GM04503 (cell line): ENCODE measurements around the gene PODXL2.
"Not testable (repeated sequence)": the region's sequence is repeated elsewhere in the genome, so short reads cannot be mapped to it uniquely, and the experiment has no call there.

Source experiments
- DNase-seq: peaks from one replicate; pipeline ENCODE4 v3.0.0-alpha.2; 2012; ENCODE audit warnings: low read depth

Gene PODXL2

GRCh38 chr3:127628788-127629466 lies at the start of gene PODXL2:
Gene PODXL2 (plus strand): TSS chr3:127629185. CDS start chr3:127629220, 35 bp downstream.
- DNase-seq, result no peak

GRCh38 chr3:127580327-127581060 lies 48.5 kb upstream of the PODXL2 start:
- no peak for DNase-seq

- no peak for DNase-seq
Measured at GRCh38 chr3:127584734-127585133, 44.3 kb upstream of the PODXL2 start.

GRCh38 chr3:127585163-127585812 lies 43.7 kb upstream of the PODXL2 start:
- no peak for DNase-seq

- no peak for DNase-seq
Measured at GRCh38 chr3:127585813-127586413, 43.1 kb upstream of the PODXL2 start.

- DNase-seq, result no peak
Measured at GRCh38 chr3:127587876-127588275, 41.1 kb upstream of the PODXL2 start.

- DNase-seq, result peak; percentile 73
Measured at GRCh38 chr3:127588806-127589577, 40.0 kb upstream of the PODXL2 start.

- no peak for DNase-seq
Measured at GRCh38 chr3:127589600-127590281, 39.2 kb upstream of the PODXL2 start.

- no peak for DNase-seq
Measured at GRCh38 chr3:127590282-127590592, 38.7 kb upstream of the PODXL2 start.

- peak; percentile 92 for DNase-seq
Measured at GRCh38 chr3:127590593-127591465, 38.2 kb upstream of the PODXL2 start, which contains the start of gene TPRA1. Gene TPRA1 (minus strand): TSS chr3:127590733. CDS start chr3:127580146, 10,587 bp downstream.

- no peak for DNase-seq
Measured at GRCh38 chr3:127593178-127593577, 35.8 kb upstream of the PODXL2 start.

- DNase-seq, result no peak
Measured at GRCh38 chr3:127595303-127595702, 33.7 kb upstream of the PODXL2 start.

- DNase-seq, result no peak
Measured at GRCh38 chr3:127597020-127597771, 31.8 kb upstream of the PODXL2 start.

- DNase-seq, result no peak
Measured at GRCh38 chr3:127598841-127599570, 30.0 kb upstream of the PODXL2 start.

GRCh38 chr3:127600749-127601456 lies 28.1 kb upstream of the PODXL2 start:
- no peak for DNase-seq

GRCh38 chr3:127604035-127604434 lies 24.9 kb upstream of the PODXL2 start:
- no peak for DNase-seq

- no peak for DNase-seq
Measured at GRCh38 chr3:127604546-127605165, 24.3 kb upstream of the PODXL2 start.

- not testable (repeated sequence) for DNase-seq
Measured at GRCh38 chr3:127605547-127605946, 23.4 kb upstream of the PODXL2 start.
